Measurements from ENCODE around the gene CCDC92. TPM values are rescaled to one million over a fixed set of nuclear protein-coding genes. Genes with fewer than 3 reads are reported as not detected.

The CCDC92 gene
- total and polyA plus RNA-seq, 2 experiments from 2014 or later: 16.9 to 60.2 TPM

DNA sequence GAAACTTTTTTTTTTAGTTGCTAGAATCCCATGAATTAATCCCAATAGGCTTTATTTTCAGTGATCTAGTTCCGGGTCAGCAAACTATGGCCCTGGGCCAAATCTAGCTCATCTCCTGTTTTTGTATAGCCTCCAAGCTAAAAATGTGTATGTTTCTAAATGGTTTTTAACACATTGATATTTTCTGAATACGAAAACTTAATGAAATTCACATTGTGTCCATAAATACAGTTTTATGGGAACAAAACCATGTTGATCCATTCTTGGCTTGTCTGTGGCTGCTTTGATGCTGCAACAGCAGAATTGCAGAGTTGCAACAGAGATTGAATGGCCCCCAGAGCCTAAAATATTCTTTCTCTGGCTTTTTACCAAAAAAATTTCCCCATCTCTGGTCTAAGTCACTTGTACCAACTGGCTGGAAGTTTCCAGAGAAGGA is 47.9 kb upstream of the CCDC92 start:
- no peak for TF ChIP-seq EZH2 (IDR thresholded peaks at IDR 0.05; ENCODE audit: borderline replicate concordance)
- TF ChIP-seq CTCF (IDR thresholded peaks at IDR 0.05; ENCODE audit: poor library complexity): no peak
- no peak for TF ChIP-seq EZH2phosphoT487 (IDR thresholded peaks at IDR 0.05; ENCODE audit: low read depth, severe bottlenecking, unreplicated experiment)
- Histone ChIP-seq H3K9me3 (ENCODE audit: low read depth) (no peaks in the 10 kb centered on the region), H3K4me3 (no peak overlapping the region), H3K9me2 (replicated peaks; ENCODE audit: insufficient read depth) (no peaks in the 10 kb centered on the region), H3K79me2 (no peaks in the 10 kb centered on the region), H3K27me3 (no peaks in the 10 kb centered on the region), H4K20me1 (ENCODE audit: insufficient read depth, poor library complexity, severe bottlenecking) (no peaks in the 10 kb centered on the region), H3K27ac (peak overlapping the region; percentile 41), H3K4me2 (no peak overlapping the region), H3K4me1 (ENCODE audit: insufficient read depth) (peaks cover 25% of the 10 kb centered on the region), H3K36me3 (replicated peaks; ENCODE audit: insufficient read depth, low read depth) (no peaks in the 10 kb centered on the region), H2AFZ (no peak overlapping the region)
- WGBS (ENCODE audit: low lambda C conversion rate, missing lambda C conversion rate): 69% methylated on average over 2 of the region's 2 CpGs
- DNase-seq (ENCODE audit: low spot score): no peak

- Histone ChIP-seq H3K4me1 (ENCODE audit: insufficient read depth) (peaks cover 22% of the 10 kb centered on the region), H3K4me3 (no peak overlapping the region), H3K27ac (peak overlapping the region; percentile 11), H3K36me3 (replicated peaks; ENCODE audit: insufficient read depth, low read depth) (no peaks in the 10 kb centered on the region), H2AFZ (no peak overlapping the region), H4K20me1 (ENCODE audit: insufficient read depth, poor library complexity, severe bottlenecking) (no peaks in the 10 kb centered on the region), H3K4me2 (no peak overlapping the region), H3K9me3 (ENCODE audit: low read depth) (no peaks in the 10 kb centered on the region), H3K27me3 (no peaks in the 10 kb centered on the region), H3K79me2 (no peaks in the 10 kb centered on the region), H3K9me2 (replicated peaks; ENCODE audit: insufficient read depth) (no peaks in the 10 kb centered on the region)
- no peak for TF ChIP-seq EZH2 (IDR thresholded peaks at IDR 0.05; ENCODE audit: borderline replicate concordance)
- DNase-seq (ENCODE audit: low spot score): no peak
Observed at GRCh38 chr12:124019115-124019514, 46.5 kb upstream of the CCDC92 start.

GRCh38 chr12:124018539-124018938 is 45.9 kb upstream of the CCDC92 start:
- no peak overlapping the region for H3K4me2 ChIP-seq
- H4K20me1 ChIP-seq (ENCODE audit: insufficient read depth, poor library complexity, severe bottlenecking): no peaks in the 10 kb centered on the region
- H3K27me3 ChIP-seq: no peaks in the 10 kb centered on the region
- peaks cover 3% of the 10 kb centered on the region for H3K36me3 ChIP-seq (replicated peaks; ENCODE audit: insufficient read depth, low read depth)
- DNase-seq (ENCODE audit: low spot score): no peak
- no peaks in the 10 kb centered on the region for H3K79me2 ChIP-seq
- WGBS (ENCODE audit: low lambda C conversion rate, missing lambda C conversion rate): 80% methylated on average over 2 of the region's 2 CpGs
- H3K4me3 ChIP-seq: no peak overlapping the region
- H3K4me1 ChIP-seq (ENCODE audit: insufficient read depth): peaks cover 22% of the 10 kb centered on the region
- H3K27ac ChIP-seq: peak overlapping the region; percentile 11
- no peaks in the 10 kb centered on the region for H3K9me2 ChIP-seq (replicated peaks; ENCODE audit: insufficient read depth)
- TF ChIP-seq CTCF (IDR thresholded peaks at IDR 0.05; ENCODE audit: poor library complexity) (no peak), EZH2phosphoT487 (IDR thresholded peaks at IDR 0.05; ENCODE audit: low read depth, severe bottlenecking, unreplicated experiment) (no peak), EZH2 (IDR thresholded peaks at IDR 0.05; ENCODE audit: borderline replicate concordance) (no peak)
- no peaks in the 10 kb centered on the region for H3K9me3 ChIP-seq (ENCODE audit: low read depth)
- H2AFZ ChIP-seq: no peak overlapping the region

DNA sequence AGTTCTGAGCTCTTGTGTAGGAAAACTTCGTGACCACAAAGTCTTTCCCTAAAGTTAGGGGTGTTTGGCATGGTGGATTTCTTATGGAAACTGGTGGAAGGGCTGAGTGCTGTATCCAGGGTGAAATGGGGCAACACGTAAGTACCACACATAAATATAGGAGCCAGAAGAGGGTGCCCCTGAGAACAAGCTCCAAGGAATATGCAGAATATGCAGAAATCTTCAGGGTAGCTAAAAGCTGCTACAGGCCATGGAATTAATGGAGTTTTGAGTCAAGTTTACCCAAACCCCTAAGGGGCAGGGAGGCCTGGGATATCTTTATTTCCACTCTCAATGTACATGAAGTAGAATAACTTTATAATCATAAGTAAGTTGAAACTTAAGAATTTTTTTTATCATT is 44.4 kb upstream of the CCDC92 start:
- peaks cover 7% of the 10 kb centered on the region for H3K36me3 ChIP-seq (replicated peaks; ENCODE audit: insufficient read depth, low read depth)
- peak overlapping the region; percentile 73 for H3K27ac ChIP-seq

More for the DNA sequence above, 44.4 kb upstream of the CCDC92 start:
- Histone ChIP-seq H3K9me2 (replicated peaks; ENCODE audit: insufficient read depth) (no peaks in the 10 kb centered on the region), H2AFZ (no peak overlapping the region), H3K4me1 (ENCODE audit: insufficient read depth) (peaks cover 22% of the 10 kb centered on the region), H3K79me2 (no peaks in the 10 kb centered on the region), H4K20me1 (ENCODE audit: insufficient read depth, poor library complexity, severe bottlenecking) (no peaks in the 10 kb centered on the region), H3K27me3 (no peaks in the 10 kb centered on the region), H3K9me3 (ENCODE audit: low read depth) (no peaks in the 10 kb centered on the region), H3K4me3 (no peak overlapping the region), H3K4me2 (no peak overlapping the region)
- TF ChIP-seq CTCF (IDR thresholded peaks at IDR 0.05; ENCODE audit: poor library complexity): no peak
- TF ChIP-seq EZH2phosphoT487 (IDR thresholded peaks at IDR 0.05; ENCODE audit: low read depth, severe bottlenecking, unreplicated experiment): no peak
- no peak for TF ChIP-seq EZH2 (IDR thresholded peaks at IDR 0.05; ENCODE audit: borderline replicate concordance)
- WGBS (ENCODE audit: low lambda C conversion rate, missing lambda C conversion rate): 87% methylated on average over 2 of the region's 2 CpGs
- DNase-seq (ENCODE audit: low spot score): no peak

Measured in hepatocyte (in vitro differentiated cells).